ENCODE data around the gene PRKD1. TPM values are rescaled to one million over a fixed set of nuclear protein-coding genes. Genes with fewer than 3 reads are reported as not detected.
A peak's percentile ranks its signal among the peaks of the same experiment; 100 is the strongest.

The PRKD1 gene
- total and polyA plus RNA-seq, 2 of the 13 experiments (the other 11 are each of a cell fraction or from before 2014, with no cell fraction given): 0.22 to 1.3 TPM

DNA sequence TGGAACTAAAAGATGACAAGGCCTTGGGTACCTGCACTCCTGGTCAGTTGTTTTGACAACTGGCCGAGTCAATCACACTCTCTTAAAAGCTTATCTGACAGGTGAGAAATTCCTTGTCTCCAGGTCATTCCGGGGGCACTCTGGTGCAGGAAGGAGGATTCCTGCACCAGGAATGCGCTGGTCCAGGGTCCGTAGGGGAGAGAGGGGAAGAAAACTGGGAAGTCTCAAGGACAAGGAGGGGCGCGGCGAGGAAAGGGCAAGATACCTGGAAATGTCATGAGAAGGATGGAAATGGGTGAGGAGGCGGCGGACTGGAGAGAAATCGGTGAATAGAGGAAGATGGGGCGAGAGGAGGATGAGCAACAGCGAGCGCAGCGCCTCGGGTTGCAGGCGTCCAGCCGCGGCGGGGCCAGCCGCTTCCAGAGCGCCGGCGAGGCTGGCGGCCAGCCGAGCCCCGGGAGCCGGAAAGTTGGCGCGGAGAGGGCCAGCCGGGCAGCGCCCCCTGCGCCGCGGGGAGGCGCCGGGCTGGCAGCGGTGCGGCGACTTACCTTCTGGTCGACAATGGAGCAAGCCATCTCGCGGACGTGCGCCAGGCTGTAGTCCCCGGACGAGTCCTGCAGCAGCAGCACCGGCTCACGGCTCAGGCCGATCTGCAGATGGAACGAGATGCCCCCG is 809 bp downstream of the PRKD1 start (continued):
- no peak for TF ChIP-seq THYN1 (CRISPR knock-in tag; IDR thresholded peaks at IDR 0.05; ENCODE audit: borderline replicate concordance, low read depth)
- TF ChIP-seq SMAD3 (CRISPR knock-in tag; IDR thresholded peaks at IDR 0.05): no peak
- no peak for TF ChIP-seq SIX1 (CRISPR knock-in tag; IDR thresholded peaks at IDR 0.05; ENCODE audit: borderline replicate concordance)
- no peak for TF ChIP-seq MXD4 (CRISPR knock-in tag; IDR thresholded peaks at IDR 0.05)
- TF ChIP-seq ZNF10 (CRISPR knock-in tag; IDR thresholded peaks at IDR 0.05; ENCODE audit: borderline replicate concordance, low read depth): no peak
- 0 out of 2 replicates have a peak, but pooled peaks have one; percentile 17 for TF ChIP-seq THAP11 (CRISPR knock-in tag; IDR thresholded peaks at IDR 0.05)
- TF ChIP-seq ZHX2 (IDR thresholded peaks at IDR 0.05; ENCODE audit: low read depth): no peak
- TF ChIP-seq ZHX2 (CRISPR knock-in tag; IDR thresholded peaks at IDR 0.05; ENCODE audit: borderline replicate concordance): no peak
- no peak for TF ChIP-seq ZNF557 (CRISPR knock-in tag; IDR thresholded peaks at IDR 0.05)
- peak; percentile 40; the same call in 1 of the 2 replicates for TF ChIP-seq ZNF687 (CRISPR knock-in tag; IDR thresholded peaks at IDR 0.05)
- no peak for TF ChIP-seq HOXA9 (CRISPR knock-in tag; IDR thresholded peaks at IDR 0.05; ENCODE audit: borderline replicate concordance)
- no peak for TF ChIP-seq ZNF703 (CRISPR knock-in tag; IDR thresholded peaks at IDR 0.05; ENCODE audit: borderline replicate concordance)
- 0 out of 2 replicates have a peak, but pooled peaks have one; percentile 37 for TF ChIP-seq ZNF607 (CRISPR knock-in tag; IDR thresholded peaks at IDR 0.05; ENCODE audit: borderline replicate concordance)
- no peak for TF ChIP-seq ZNF879 (CRISPR knock-in tag; IDR thresholded peaks at IDR 0.05)
- TF ChIP-seq ZNF891 (CRISPR knock-in tag; IDR thresholded peaks at IDR 0.05): no peak
- no peak for TF ChIP-seq HES4 (CRISPR knock-in tag; IDR thresholded peaks at IDR 0.05; ENCODE audit: borderline replicate concordance)
- TF ChIP-seq RBFOX2 (IDR thresholded peaks at IDR 0.05; ENCODE audit: low read depth, low read length): peak; percentile 67; the same call in 1 of the 2 replicates
- TF ChIP-seq RBM22 (optimal IDR thresholded peaks at IDR 0.05; ENCODE audit: low read length): no peak
- no peak for TF ChIP-seq NFIB (CRISPR knock-in tag; IDR thresholded peaks at IDR 0.05; ENCODE audit: borderline replicate concordance)
- TF ChIP-seq U2AF1 (optimal IDR thresholded peaks at IDR 0.05; ENCODE audit: low read depth, low read length): peak; percentile 64
- TF ChIP-seq ZNF549 (CRISPR knock-in tag; IDR thresholded peaks at IDR 0.05): no peak

All from HepG2 (cell line).